HL-60 (cell line): ENCODE results near the gene CNTNAP2.

Source experiments
- DNase-seq, 2 experiments: peaks; one replicate each; pipeline ENCODE4 v3.0.0-alpha.2; 2010 to 2020; ENCODE audit warnings: low read depth in 1 of 2, low spot score in 1 of 2
- H3K27ac ChIP-seq: fragments of 250-450 bp; sonication (Bioruptor Pico); replicated peaks from 2 replicates; pipeline ENCODE4 v1.5.1; 2020; ENCODE audit warnings: mild to moderate bottlenecking, moderate library complexity
- H3K27me3 ChIP-seq: fragments of 250-450 bp; sonication (Bioruptor Pico); 2 replicates; pipeline ENCODE4 v1.5.1; 2021; ENCODE audit warnings: mild to moderate bottlenecking, moderate library complexity; ENCODE audit not compliant: insufficient read depth, poor library complexity, severe bottlenecking
- H3K4me3 ChIP-seq: replicated peaks from 2 replicates; pipeline ENCODE4 v1.5.1; 2011; ENCODE audit warnings: mild to moderate bottlenecking, control low read depth, low read length; ENCODE audit not compliant: insufficient read depth
- CTCF ChIP-seq: IDR thresholded peaks from one replicate; pipeline ENCODE4 v1.5.1; 2011; ENCODE audit warnings: low read length, control low read depth, inconsistent platforms; ENCODE audit not compliant: insufficient read depth
- GABPA ChIP-seq: IDR thresholded peaks from 2 replicates; pipeline ENCODE4 v1.6.1; 2012; ENCODE audit warnings: low read depth
- POLR2AphosphoS5 ChIP-seq: IDR thresholded peaks from 2 replicates; pipeline ENCODE4 v1.6.1; 2012; ENCODE audit warnings: low read depth
- REST ChIP-seq: IDR thresholded peaks from 2 replicates; pipeline ENCODE4 v1.6.1; 2012; ENCODE audit warnings: low read depth; ENCODE audit not compliant: insufficient replicate concordance
- SPI1 ChIP-seq: IDR thresholded peaks from 2 replicates; pipeline ENCODE4 v1.6.1; 2012; ENCODE audit warnings: low read depth, mild to moderate bottlenecking, borderline replicate concordance

Gene CNTNAP2

GRCh38 chr7:147805996-147806576 lies 1689.5 kb downstream of the CNTNAP2 start:
- no peak for DNase-seq
- H3K27ac ChIP-seq = no peak overlapping the region
- TF ChIP-seq REST (no peak), POLR2AphosphoS5 (no peak), GABPA (no peak), CTCF (no peak), SPI1 (no peak)

GRCh38 chr7:147809786-147810185 lies 1693.2 kb downstream of the CNTNAP2 start:
- Histone ChIP-seq H3K4me3 (no peak overlapping the region), H3K27me3 (no peaks in the 10 kb centered on the region), H3K27ac (no peak overlapping the region)
- DNase-seq = no peak
- TF ChIP-seq POLR2AphosphoS5 = no peak
- no peak for TF ChIP-seq REST
- TF ChIP-seq GABPA = no peak
- TF ChIP-seq SPI1 = no peak
- TF ChIP-seq CTCF = no peak

More at GRCh38 chr7:147805996-147806576, 1689.5 kb downstream of the CNTNAP2 start:
- Histone ChIP-seq H3K4me3 (no peak overlapping the region), H3K27me3 (no peaks in the 10 kb centered on the region)

- DNase-seq = no peak
- TF ChIP-seq POLR2AphosphoS5 (no peak), SPI1 (no peak), CTCF (no peak), REST (no peak), GABPA (no peak)
- H3K27ac ChIP-seq = no peak overlapping the region
Observed at GRCh38 chr7:147810269-147810668, 1693.7 kb downstream of the CNTNAP2 start.

More at GRCh38 chr7:147810269-147810668, 1693.7 kb downstream of the CNTNAP2 start:
- H3K27me3 ChIP-seq = no peaks in the 10 kb centered on the region
- H3K4me3 ChIP-seq = no peak overlapping the region
